VCaP (cell line): ENCODE data around the gene SMAD6.

ENCODE experiments used
- H3K27ac ChIP-seq: fragments of 450-650 bp; 2 replicates; pipeline ENCODE4 v1.5.1; 2017
- TF ChIP-seq, protein P1 (sequence below): fragments of 450-650 bp; conservative IDR thresholded peaks from 2 replicates; pipeline ENCODE4 v1.5.1; 2017; ENCODE audit warnings: mild to moderate bottlenecking, moderate library complexity

The SMAD6 gene

DNA sequence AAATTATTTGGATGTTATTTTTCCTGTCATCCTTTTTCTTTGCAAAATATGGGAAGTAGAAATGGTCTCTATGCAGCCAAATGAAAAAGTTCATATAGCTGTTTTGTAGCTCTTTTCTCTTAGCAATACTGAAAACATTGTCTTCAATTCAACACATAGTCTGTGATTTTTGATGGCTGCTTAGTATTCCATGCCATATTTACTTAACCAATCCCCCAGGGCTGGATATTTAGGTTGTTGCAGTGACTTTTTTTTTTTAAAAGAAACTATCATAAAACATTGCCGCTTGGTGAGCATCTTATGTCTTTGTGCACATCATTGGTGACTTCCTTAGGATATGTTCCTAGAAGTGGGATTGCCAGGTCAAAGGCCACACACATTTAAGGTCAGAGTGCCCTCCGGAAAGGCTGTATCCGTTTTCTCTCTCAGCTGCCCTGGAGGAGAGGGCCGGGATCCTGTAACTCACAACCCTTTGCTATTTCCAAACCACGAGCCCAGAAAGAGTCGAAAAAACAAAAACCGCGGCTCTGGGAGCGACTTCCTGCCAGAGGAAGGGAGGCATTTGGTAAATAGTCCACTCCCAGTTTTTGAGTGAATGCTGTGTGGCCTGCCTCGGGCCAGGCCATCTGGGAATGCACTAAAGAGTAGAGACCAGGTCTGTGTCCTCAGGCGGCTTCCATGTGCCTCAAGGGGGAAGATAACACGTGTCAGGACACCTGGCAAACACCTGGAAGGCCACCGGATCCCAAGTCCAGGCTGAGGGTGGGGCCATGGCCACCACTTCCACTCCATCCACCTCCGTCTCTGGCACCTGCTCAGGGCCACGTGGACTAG, 41.9 kb downstream of the SMAD6 start:
- no peak overlapping the region for H3K27ac ChIP-seq

DNA sequence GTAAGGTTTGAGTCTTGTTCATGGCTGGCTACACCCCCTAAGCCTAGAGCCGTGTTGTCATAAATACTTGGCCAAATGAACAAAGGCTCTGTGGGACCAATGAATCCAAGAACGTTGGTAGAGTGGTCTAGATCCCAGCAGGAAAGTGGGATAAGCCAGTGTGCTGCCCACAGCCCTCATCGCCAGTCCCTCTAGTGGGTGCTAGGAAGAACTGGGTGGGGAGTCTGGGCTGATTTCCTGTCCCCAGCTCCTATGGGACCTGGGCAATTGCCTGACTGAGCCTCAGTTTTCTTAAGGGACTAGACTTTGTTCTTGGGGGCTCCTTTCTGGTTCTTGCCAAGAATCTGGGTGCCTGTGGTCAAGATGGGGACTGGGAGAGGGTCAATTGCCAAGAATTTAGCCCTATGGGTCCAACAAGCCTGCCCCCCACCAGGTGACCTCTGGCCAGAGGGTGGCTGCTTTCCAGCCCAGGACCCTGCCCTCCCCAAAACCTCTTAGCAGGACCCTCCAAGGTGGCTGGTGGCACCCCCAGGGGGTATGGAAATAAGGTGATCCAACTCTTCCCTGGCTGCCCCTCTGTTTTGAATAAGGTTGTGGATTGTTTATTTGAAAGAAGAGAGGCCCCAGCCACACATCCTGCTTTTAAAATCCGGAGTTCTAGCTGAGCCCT, 42.7 kb downstream of the SMAD6 start:
- TF ChIP-seq, protein P1, sequence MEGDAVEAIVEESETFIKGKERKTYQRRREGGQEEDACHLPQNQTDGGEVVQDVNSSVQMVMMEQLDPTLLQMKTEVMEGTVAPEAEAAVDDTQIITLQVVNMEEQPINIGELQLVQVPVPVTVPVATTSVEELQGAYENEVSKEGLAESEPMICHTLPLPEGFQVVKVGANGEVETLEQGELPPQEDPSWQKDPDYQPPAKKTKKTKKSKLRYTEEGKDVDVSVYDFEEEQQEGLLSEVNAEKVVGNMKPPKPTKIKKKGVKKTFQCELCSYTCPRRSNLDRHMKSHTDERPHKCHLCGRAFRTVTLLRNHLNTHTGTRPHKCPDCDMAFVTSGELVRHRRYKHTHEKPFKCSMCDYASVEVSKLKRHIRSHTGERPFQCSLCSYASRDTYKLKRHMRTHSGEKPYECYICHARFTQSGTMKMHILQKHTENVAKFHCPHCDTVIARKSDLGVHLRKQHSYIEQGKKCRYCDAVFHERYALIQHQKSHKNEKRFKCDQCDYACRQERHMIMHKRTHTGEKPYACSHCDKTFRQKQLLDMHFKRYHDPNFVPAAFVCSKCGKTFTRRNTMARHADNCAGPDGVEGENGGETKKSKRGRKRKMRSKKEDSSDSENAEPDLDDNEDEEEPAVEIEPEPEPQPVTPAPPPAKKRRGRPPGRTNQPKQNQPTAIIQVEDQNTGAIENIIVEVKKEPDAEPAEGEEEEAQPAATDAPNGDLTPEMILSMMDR: no peak
- no peak overlapping the region for H3K27ac ChIP-seq

More for the DNA sequence above, 41.9 kb downstream of the SMAD6 start:
- TF ChIP-seq, protein P1: no peak

DNA sequence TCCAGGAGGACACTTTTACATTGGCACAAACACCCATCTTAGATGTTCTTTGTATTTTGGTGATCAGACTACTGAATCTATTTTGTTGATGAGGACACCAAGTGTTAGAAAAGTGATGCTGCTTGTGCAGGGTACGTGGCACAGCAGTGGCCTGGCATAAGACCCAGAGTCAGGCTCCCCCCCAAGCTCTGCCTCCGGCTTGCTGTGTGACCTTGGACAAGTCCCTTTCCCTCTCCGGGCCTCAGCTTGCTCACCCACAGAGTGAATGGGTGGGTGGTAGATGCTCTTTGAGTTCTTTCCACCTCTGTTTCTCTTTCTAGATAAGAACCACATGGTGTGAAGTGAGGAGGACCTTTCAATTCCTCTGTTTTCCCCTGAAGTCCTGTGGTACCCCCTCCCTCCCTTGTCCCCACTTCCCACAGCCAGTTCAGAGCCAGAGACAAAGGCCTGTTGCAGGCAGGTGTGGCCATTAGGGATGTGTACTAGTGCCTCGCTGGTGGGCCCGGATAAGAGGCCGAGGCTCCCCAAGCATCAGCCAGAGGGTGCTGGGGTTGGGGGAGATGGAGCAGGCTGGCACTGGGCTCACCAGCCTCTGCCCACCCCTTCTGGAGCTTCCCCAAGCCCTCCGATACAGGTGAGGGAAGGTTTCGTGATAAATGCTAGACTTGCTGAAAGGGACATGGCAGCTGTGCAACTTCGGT, 43.6 kb downstream of the SMAD6 start:
- no peak overlapping the region for H3K27ac ChIP-seq

DNA sequence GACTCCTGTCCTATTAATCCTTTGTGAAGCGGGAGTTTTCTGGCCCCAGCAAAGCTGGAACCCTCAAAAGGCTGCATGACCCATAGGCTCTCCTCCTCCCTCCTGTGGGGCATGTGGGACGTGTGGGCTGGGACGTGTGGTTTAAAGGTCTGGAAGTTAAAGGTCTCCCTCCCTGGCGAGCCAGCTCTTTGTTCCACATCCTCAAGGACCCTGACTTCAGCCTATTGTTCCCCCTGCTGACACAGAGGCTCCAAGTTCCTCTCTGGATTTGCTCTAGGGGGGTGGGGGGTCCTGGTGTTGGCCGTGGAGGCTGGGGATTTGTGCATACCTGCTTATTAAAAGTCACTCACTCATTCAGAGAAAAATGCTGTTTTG, 44.2 kb downstream of the SMAD6 start:
- TF ChIP-seq, protein P1: no peak
- H3K27ac ChIP-seq: no peak overlapping the region

More for the DNA sequence above, 43.6 kb downstream of the SMAD6 start:
- TF ChIP-seq, protein P1: no peak

DNA sequence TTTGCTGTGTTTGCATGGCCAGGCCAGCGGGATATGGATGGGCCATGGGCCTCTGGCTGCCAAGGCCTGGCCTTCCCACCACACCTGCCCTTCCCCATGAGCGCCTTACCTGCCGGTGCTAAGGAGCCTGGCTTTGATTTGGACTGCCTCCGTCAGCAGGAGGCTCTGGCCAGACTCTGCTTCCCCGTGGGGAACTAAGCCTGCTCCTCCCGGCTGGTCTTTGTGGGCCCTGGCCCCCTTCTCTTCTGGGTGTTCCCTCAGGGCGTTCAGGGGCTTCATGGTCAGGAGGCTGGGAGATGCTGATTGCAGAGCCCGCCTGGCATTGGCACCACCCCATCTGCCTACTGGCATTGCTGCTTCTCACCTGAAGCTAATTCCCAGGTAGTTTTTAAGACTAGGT, 45.2 kb downstream of the SMAD6 start:
- no peak overlapping the region for H3K27ac ChIP-seq
- TF ChIP-seq, protein P1: no peak

DNA sequence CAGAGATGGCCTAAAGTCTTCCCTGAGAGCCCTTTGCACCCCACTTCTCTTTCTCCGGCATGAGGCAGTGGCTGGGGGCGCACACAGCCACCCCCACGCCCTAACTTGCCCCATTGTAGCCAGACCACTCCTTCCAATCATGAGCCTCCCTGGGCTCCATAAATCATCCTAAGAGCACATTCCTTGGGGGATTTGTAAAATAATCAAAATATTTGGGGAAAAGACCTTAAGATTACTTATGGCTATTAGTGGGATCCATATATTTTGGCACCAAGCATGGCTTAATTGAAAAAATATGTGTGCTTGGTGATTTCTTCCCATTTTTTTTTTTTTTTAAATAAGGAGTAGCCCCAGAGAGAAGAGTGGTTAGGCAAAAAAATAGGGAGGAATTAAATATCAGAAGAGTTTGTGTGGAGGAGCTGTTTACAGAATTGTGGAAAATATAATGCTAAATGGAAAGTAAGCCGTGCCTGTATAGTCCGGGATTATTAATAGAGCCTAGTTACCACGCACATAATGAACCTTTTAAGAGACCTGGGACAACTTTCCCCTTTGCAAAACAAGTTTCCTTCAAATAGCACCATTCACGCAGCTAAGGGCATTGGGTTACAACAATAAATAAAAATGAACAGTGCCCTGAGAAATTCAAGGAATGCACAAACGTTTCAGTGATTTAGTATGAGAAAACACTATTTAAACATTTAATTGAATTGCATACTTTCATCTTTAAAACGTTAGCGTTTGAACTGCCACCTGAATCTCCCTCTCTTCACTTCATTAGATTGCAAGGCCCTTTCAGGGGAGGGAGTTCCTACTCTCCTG, 46.1 kb downstream of the SMAD6 start:
- H3K27ac ChIP-seq: peak overlapping the region; percentile 76
- TF ChIP-seq, protein P1: no peak
